IPS-18c (cell line): ENCODE data around the gene ALG1L2.
"Not testable (repeated sequence)": the region's sequence is repeated elsewhere in the genome, so short reads cannot be mapped to it uniquely, and the experiment has no call there.

Experiments
- H3K4me3 ChIP-seq: 2 replicates; pipeline ENCODE4 v1.7.0; 2013; ENCODE audit warnings: low read depth, mild to moderate bottlenecking, low read length, moderate library complexity; ENCODE audit not compliant: insufficient read depth
- H3K9me3 ChIP-seq: one replicate; pipeline ENCODE4 v1.6.1; 2013; ENCODE audit warnings: mild to moderate bottlenecking, low read length, moderate library complexity; ENCODE audit not compliant: control insufficient read depth, insufficient read depth

ALG1L2 gene

DNA sequence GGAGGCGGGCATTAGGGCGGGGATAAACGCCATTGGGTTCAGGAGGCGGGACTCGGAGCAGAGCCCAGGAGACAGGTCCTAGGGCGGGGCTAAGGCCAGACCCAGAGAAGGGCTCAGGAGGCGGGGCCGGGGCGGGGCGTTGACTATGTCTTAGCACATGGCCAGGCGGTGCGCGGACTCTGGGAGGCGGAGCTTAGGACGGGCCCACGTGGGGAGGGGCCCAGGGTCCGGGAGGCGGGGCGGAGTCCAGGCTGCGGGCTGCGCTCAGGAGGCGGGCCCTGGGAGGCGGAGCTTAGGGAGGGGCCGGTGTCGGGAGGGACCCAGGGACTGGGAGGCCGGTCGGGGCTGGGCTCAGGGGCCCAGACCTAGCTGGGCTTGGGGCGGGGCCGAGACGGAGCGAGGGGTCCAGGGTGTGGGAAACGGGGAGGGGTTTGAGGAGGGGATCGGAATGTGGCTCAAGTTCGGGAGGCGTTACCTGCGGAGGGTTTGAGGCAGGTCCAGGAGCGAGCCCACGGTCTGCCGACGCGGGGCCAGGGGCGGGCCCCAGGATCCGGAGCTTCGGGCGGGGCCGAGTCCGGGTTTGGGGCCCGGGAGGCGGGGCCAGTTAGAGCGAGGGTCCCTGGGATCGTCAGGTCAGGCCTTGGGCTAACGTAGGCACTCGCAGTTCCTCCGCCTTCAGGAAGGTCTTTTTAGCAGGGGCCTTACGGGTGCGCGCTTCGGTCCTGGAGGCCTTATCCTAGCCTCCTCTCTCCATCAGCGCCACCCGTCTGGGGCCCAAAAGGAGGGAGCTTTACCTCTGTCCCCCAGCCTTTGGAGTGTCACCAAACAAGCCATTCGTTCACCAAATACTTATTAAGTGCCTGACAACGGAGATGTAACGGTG lies 30.5 kb downstream of the ALG1L2 start:
- not testable (repeated sequence) for H3K9me3 ChIP-seq
- peak overlapping the region; percentile 92 for H3K4me3 ChIP-seq

DNA sequence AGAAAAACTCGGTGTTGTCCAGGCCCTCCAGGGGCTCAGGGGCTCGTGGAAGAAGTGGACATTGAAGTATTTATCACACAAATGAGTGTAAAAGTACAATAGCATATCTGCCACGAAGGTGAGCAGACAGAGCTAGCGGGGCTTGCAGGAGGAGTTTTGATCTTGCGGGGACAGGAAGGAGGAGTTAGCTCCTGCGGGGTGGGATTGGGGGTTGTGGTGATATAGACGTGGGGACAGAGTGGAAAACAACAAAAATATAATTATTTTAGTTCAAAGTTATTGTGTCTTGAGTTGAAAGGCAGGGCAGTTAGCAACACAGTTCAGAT lies 31.1 kb downstream of the ALG1L2 start:
- H3K4me3 ChIP-seq: peak overlapping the region; percentile 92

GRCh38 chr3:130115400-130115799 lies 33.8 kb downstream of the ALG1L2 start:
- not testable (repeated sequence) for H3K4me3 ChIP-seq, H3K9me3 ChIP-seq

More for the DNA sequence above, 31.1 kb downstream of the ALG1L2 start:
- H3K9me3 ChIP-seq: not testable (repeated sequence)

GRCh38 chr3:130117933-130118332 lies 36.3 kb downstream of the ALG1L2 start:
- H3K9me3 ChIP-seq: no peaks in the 10 kb centered on the region

GRCh38 chr3:130119824-130120223 lies 38.2 kb downstream of the ALG1L2 start:
- not testable (repeated sequence) for H3K9me3 ChIP-seq, H3K4me3 ChIP-seq

More at GRCh38 chr3:130117933-130118332, 36.3 kb downstream of the ALG1L2 start:
- H3K4me3 ChIP-seq: no peak overlapping the region

DNA sequence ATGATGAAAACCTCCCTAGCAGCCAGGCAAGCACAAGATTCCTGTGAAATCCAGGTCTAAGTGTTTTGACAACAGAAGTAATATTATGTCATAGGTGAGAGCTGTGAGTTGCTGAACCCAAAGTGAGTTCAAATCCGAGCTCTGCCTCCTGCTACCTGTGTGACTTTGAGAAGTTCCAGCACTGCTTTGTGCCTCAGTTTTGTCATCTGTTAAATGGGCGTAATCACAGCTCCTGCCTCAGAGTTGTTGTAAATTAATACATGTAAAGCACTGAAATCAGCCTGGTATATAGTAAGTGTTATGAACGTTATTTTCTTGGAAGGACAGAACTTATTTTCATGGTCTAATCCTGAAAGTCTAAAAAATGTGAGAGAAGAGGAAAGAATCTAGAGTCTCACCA lies 38.7 kb downstream of the ALG1L2 start:
- not testable (repeated sequence) for H3K4me3 ChIP-seq, H3K9me3 ChIP-seq

- not testable (repeated sequence) for H3K9me3 ChIP-seq, H3K4me3 ChIP-seq
Measured at GRCh38 chr3:130122891-130123775, 41.5 kb downstream of the ALG1L2 start.

DNA sequence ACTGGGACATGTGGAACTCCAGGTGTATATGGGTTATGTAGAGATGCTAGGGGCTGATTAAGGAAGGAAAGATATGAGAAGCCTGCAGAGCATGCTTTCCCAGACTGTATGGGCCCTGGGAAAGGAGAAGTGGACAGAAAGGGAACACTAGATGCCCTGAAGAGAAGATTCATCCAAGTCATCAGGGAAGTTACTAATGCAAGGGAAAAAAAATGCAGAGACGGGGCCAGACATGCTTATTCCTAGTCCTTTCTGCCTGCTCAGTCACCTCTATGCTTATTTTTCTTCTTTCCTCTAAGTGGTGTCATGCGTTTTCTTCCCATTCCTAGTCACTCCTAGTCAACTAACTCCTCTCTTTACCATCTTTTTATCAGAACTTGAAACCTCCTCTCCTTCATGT lies 43.8 kb downstream of the ALG1L2 start:
- not testable (repeated sequence) for H3K4me3 ChIP-seq, H3K9me3 ChIP-seq

DNA sequence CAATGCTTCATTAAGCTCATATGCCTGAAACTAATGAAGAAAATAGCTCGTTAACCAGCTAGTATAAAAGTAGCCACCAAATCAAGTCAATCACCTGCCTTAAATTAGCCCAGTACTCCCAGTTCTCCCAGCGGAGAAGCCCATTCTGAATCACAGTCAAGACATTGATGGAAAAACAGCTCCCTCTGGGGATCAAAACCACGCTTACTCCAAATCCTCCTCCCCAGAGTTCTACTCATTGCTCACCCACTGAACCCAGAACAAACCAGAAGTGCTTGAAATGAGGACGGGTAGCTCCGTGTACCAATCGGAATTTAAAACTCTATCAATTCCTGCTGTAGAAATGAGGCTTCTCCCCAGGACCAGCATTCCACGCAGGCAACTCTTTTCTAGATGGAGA lies 54.7 kb downstream of the ALG1L2 start:
- H3K9me3 ChIP-seq, H3K4me3 ChIP-seq: not testable (repeated sequence)

GRCh38 chr3:130137685-130138084 lies 56.1 kb downstream of the ALG1L2 start:
- not testable (repeated sequence) for H3K9me3 ChIP-seq, H3K4me3 ChIP-seq

GRCh38 chr3:130138992-130139391 lies 57.4 kb downstream of the ALG1L2 start:
- not testable (repeated sequence) for H3K4me3 ChIP-seq, H3K9me3 ChIP-seq

GRCh38 chr3:130140756-130141155 lies 59.1 kb downstream of the ALG1L2 start:
- not testable (repeated sequence) for H3K4me3 ChIP-seq, H3K9me3 ChIP-seq

DNA sequence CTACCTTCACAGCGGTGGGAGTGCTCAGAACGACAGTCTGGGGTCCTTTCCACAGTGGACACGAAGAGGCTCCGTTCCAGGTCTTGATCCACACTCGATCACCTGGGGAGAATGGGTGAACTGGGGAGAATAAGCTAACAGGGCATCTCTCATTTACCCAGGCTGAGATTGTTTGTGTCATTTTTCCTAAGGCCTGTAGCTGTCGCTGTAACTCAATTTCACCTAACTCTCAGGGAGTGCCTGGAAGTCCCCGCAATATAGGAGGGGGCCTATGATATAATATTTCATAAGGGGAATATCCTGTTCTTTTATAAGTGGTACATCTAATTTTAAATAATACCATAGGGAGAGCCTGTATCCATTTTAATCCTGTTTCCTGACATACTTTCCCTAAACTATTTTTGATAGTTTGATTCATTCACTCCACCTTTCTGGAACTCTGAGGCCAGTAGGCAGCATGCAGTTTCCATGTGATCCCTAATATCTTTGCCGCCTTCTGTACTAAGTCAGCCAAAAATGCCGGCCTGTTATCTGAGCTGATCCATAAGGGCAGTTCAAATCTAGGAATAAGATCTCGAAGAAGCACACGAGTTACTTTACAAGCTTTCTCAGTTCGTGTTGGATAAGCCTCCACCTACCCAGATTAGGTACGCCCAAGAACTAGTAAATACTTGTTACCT lies 62.2 kb downstream of the ALG1L2 start:
- not testable (repeated sequence) for H3K4me3 ChIP-seq, H3K9me3 ChIP-seq

DNA sequence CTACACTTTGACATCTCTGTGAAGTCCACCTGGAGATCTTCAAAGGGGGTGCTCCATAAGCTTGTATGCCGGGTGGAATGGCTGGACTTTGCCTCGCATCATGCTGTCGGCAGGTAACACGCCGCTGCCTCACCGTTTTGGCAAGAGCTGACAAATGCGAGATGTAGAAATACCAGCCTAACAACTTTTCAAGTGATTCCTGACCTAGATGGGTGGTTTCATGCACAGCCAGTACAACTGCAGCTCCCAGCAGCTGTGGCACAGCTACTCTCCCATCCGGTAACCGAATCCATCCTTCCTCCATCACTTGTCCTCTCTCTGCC lies 62.7 kb downstream of the ALG1L2 start:
- H3K9me3 ChIP-seq, H3K4me3 ChIP-seq: not testable (repeated sequence)

DNA sequence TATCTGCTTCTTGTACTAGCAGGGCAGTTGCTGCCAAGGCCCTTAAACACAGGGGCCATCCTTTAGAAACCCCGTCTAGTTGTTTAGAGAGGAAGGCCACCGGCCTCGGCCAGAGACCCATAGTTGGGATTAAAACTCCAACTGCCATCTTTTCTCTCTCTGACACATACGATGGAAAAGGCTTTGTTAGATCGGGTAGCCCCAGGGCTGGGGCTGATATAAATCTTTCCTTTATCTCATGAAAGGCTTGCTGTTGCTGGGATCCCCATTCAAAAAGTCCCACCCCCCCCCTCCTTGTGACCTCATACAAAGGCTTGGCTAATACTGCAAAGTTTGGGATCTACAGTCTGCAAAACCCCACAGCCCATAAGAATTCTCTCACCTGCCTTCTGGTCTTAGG lies 63.8 kb downstream of the ALG1L2 start:
- not testable (repeated sequence) for H3K4me3 ChIP-seq, H3K9me3 ChIP-seq

- H3K4me3 ChIP-seq, H3K9me3 ChIP-seq: not testable (repeated sequence)
Measured at GRCh38 chr3:130146465-130146864, 64.8 kb downstream of the ALG1L2 start.
